ENCODE measurements around the gene STK17A.

The STK17A gene

GRCh38 chr7:43639858-43640491 is 57.1 kb downstream of the STK17A start:
- Histone ChIP-seq H3K36me3 (peaks cover 57% of the 10 kb centered on the region), H3K4me1 (0 out of 2 replicates have a peak, but pooled peaks cover 3% of the 10 kb centered on the region), H3K27me3 (no peaks in the 10 kb centered on the region)

GRCh38 chr7:43640679-43641078 is 57.8 kb downstream of the STK17A start:
- Histone ChIP-seq H3K9me3 (no peaks in the 10 kb centered on the region), H3K4me3 (ENCODE audit: low read depth, low read length) (no peak overlapping the region), H3K27me3 (no peaks in the 10 kb centered on the region), H3K36me3 (peaks cover 57% of the 10 kb centered on the region), H3K4me1 (0 out of 2 replicates have a peak, but pooled peaks cover 3% of the 10 kb centered on the region)
- DNase-seq: no peak
- TF ChIP-seq, protein P1, sequence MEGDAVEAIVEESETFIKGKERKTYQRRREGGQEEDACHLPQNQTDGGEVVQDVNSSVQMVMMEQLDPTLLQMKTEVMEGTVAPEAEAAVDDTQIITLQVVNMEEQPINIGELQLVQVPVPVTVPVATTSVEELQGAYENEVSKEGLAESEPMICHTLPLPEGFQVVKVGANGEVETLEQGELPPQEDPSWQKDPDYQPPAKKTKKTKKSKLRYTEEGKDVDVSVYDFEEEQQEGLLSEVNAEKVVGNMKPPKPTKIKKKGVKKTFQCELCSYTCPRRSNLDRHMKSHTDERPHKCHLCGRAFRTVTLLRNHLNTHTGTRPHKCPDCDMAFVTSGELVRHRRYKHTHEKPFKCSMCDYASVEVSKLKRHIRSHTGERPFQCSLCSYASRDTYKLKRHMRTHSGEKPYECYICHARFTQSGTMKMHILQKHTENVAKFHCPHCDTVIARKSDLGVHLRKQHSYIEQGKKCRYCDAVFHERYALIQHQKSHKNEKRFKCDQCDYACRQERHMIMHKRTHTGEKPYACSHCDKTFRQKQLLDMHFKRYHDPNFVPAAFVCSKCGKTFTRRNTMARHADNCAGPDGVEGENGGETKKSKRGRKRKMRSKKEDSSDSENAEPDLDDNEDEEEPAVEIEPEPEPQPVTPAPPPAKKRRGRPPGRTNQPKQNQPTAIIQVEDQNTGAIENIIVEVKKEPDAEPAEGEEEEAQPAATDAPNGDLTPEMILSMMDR (IDR thresholded peaks at IDR 0.05; ENCODE audit: low read depth, low read length): no peak

More at GRCh38 chr7:43639858-43640491, 57.1 kb downstream of the STK17A start:
- H3K4me3 ChIP-seq (ENCODE audit: low read depth, low read length): no peak overlapping the region
- no peak for DNase-seq
- TF ChIP-seq, protein P1 (IDR thresholded peaks at IDR 0.05; ENCODE audit: low read depth, low read length): no peak
- no peaks in the 10 kb centered on the region for H3K9me3 ChIP-seq

DNA sequence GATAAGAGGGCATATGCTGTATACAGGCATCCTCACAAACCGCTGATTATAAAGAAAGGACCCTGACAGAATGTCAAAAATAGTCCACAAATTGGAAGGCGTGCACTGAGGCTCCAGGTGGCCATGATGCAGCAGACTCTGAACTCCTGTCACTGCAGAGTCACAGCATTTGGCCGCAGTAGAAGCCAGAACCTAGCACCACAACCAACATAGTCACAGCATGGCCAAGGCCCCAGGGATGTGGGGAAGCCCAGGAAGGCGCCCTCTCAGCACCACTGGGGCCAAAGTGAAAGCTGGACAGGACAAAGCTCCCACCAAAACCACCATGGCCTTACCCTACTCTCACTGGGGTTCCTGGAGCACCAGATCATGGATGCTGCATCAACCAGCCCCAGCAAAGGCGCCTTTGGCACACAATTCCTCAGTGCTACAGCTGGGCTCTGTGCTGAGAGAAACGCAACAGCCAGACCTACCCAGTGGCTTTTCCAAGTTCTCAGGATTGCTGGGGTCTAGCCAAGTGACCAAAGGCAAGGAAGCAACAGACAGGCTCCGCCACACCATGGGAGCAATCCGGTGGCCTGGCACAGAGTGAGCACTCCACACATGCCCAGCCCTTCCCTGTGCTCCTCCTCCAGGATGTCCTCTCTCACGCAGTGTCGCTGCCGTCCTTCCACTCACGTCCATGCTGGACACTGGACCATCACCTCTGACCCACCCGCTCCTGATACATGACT is 60.2 kb downstream of the STK17A start:
- peaks cover 54% of the 10 kb centered on the region for H3K36me3 ChIP-seq
- H3K27me3 ChIP-seq: no peaks in the 10 kb centered on the region
- peaks cover 13% of the 10 kb centered on the region for H3K4me1 ChIP-seq
- TF ChIP-seq, protein P1 (IDR thresholded peaks at IDR 0.05; ENCODE audit: low read depth, low read length): no peak
- DNase-seq: no peak
- no peaks in the 10 kb centered on the region for H3K9me3 ChIP-seq
- no peak overlapping the region for H3K4me3 ChIP-seq (ENCODE audit: low read depth, low read length)

- Histone ChIP-seq H3K27me3 (no peaks in the 10 kb centered on the region), H3K36me3 (peaks cover 51% of the 10 kb centered on the region), H3K4me1 (peaks cover 18% of the 10 kb centered on the region), H3K9me3 (no peaks in the 10 kb centered on the region), H3K4me3 (ENCODE audit: low read depth, low read length) (no peak overlapping the region)
- no peak for DNase-seq
- TF ChIP-seq, protein P1 (IDR thresholded peaks at IDR 0.05; ENCODE audit: low read depth, low read length): no peak
Measured at GRCh38 chr7:43643846-43644245, 60.9 kb downstream of the STK17A start.

DNA sequence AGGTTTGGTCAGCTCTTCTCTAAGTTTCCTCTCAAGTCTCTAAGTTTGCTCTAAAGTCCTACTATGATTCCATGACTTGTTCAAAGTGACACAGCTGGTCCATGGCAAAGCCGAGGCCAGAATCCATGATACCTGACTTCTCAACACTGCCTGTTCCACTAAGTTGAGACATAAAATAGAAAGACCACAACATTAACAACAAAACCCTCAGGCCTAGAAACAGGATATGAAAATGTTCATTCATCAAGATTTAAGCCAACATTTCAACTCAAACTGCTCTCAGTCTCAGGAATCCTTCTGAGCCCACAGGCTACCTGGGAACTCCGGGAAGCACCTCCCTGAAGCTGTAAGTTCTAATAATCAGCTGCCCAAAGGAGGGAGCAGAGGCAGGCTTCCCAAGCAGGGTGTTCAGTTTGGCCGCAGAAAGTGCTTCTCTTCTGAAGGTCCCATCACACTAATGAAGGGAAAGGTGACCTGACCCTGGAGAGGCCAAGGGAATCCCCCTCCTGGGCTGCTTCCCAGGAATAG is 62.9 kb downstream of the STK17A start:
- Histone ChIP-seq H3K4me1 (peaks cover 18% of the 10 kb centered on the region), H3K4me3 (ENCODE audit: low read depth, low read length) (no peak overlapping the region), H3K9me3 (no peaks in the 10 kb centered on the region), H3K27me3 (no peaks in the 10 kb centered on the region), H3K36me3 (peaks cover 38% of the 10 kb centered on the region)
- TF ChIP-seq, protein P1 (IDR thresholded peaks at IDR 0.05; ENCODE audit: low read depth, low read length): no peak
- DNase-seq: no peak

All from BE2C (cell line).